Mucosa of gallbladder (tissue), 1 donor: Measurements from ENCODE around the gene IL25. TPM values are rescaled to one million over a fixed set of nuclear protein-coding genes. Genes with fewer than 3 reads are reported as not detected.
"Not testable (repeated sequence)": the region's sequence is repeated elsewhere in the genome, so short reads cannot be mapped to it uniquely, and the experiment has no call there.

Experiments used
- DNase-seq: peaks from one replicate; pipeline ENCODE4 v3.0.0-alpha.2; 2020; ENCODE audit warnings: low spot score
- total RNA-seq: library from RNA; stranded (reverse); gene quantifications from one replicate; pipeline ENCODE4 v1.2.1, GENCODE V29; 2021
- donor health status: DM: no; HTN: no; CAD: no.

The IL25 gene
- total RNA-seq, 1 donor from 2014 or later, result not detected

DNA sequence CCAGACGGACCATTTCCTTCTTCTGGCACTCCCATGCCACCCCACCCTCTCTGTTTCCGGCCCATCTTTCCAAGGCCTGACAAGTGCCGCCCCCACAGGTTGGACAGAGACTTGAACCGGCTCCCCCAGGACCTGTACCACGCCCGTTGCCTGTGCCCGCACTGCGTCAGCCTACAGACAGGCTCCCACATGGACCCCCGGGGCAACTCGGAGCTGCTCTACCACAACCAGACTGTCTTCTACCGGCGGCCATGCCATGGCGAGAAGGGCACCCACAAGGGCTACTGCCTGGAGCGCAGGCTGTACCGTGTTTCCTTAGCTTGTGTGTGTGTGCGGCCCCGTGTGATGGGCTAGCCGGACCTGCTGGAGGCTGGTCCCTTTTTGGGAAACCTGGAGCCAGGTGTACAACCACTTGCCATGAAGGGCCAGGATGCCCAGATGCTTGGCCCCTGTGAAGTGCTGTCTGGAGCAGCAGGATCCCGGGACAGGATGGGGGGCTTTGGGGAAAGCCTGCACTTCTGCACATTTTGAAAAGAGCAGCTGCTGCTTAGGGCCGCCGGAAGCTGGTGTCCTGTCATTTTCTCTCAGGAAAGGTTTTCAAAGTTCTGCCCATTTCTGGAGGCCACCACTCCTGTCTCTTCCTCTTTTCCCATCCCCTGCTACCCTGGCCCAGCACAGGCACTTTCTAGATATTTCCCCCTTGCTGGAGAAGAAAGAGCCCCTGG, 3.1 kb downstream of the IL25 start:
- no peak for DNase-seq

DNA sequence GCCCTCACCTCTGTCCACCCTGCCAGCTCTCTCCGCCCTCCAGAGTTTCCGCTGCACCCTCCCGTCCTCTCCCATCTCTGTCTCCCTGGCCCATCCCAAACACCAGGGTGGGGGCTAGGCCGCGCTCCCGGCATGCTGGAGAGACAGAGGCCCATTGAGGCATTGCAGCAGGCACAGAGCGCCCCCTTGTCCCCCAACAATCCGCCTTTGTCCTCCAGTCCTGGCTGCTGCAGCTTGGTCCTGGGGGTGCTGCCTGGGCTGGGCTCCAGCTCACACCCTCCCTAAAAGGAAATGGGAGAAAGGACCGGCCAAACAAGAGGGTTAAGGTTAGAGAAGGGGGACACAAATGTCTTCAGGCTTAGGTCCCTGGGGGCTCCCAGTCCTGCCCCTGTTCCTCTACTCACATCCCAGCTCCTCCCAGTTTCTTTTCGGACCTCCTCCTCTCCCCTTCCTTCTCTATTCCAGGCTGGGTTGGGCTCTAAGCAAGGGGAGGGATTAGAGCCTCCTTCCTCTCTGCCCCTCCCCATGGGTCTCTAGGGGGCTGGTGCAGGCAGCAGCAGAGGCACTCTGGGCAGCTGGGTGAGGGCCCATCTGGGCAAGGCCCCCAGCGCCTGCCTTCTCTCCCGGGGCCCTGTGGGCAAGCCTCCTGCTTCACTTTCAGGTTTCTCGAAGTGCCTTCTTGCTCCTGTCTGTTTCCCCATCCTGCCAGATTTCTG, 4.0 kb downstream of the IL25 start, which contains the start of gene CMTM5:
Gene CMTM5 (plus strand): TSS at position 565 of the 716 bp plus-strand sequence. CDS start 206 bp downstream, outside the sequence.
- DNase-seq, result no peak

- DNase-seq, result no peak
These were observed 4.6 kb downstream of the IL25 start for GRCh38 chr14:23377198-23377550.

DNA sequence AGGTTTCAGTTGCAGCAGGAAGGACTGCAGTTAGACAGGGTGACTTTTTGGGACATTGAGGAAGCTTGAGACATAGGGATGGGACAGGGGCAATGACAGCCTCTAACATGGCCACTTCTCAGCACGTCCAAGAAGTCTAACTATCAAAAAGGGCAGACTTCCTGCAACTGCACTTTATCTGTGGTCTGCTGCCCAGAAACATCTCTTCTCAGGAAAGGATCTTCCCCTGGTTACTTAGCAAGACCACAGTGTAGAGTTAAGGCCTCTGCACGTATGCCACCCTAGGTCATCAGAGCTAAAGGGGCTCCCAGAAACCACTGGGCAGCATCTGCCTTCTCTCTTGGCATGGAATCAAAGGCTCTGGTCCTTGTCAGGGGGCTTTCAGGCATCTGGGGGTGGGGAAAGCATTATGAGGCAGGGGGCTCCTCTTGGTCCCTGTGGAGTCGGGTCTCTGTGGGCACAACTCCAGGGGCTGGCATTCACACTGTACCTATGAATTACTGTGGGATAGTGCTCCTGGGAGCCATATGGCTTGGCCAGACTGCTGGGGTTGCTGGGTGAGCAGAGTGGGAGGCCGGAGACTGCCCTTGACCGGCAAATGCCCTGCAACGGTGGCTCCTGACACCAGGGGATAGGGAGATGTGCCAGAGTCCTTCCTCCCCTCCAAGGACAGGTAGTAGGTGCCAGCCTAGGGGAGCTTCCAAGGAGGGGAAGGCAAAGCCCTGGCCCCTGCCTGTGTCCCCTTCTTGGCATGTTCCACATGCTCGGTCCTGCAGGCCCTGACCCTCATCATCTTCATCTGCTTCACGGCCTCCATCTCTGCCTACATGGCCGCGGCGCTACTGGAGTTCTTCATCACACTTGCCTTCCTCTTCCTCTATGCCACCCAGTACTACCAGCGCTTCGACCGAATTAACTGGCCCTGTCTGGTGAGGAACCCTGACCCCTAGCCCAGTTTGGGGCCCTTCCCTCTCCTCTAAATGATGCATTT, 5.3 kb downstream of the IL25 start:
- DNase-seq, result no peak

GRCh38 chr14:23378612-23379220, 6.1 kb downstream of the IL25 start:
- DNase-seq, result no peak

DNA sequence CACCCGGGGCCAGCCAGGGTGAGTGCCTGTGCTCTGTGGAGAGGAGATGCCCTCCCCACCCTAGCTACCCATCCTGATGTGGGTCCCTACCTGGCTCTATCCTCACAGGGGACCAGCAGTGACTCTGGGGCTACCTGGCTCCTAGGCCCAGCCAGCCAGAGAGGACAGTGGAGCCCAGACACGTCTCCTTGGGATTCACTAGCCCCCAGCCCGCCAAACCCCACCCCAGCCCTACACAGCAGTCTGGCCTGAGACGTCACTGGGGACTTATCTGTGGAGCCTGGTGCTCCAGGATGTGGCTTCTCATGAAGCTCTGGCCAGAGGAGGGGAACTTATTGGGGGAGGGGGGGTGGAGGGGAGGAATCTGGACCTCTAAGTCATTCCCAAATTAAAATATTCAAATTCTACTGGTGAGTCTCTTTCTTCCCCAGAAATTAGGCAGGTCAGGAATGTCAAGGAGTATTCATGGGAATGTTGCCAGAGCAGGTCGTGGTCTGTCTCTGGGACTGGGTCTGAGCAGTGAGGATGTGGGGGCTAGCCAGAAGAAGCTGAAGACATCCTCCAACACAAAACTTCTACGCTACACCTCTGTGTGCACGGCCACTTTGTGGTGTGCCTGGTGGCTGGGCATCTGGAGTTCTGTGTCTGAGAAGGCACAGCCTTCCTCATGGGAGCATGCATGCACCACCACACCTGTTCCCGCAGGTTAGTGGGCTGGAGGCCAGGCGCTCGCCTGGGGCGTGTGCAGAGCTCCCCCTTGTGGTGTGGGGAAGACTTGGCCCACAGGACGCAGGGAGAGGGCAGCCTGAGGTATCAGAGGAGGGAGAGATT, 7.0 kb downstream of the IL25 start:
- DNase-seq, result peak; percentile 59

- DNase-seq, result no peak
These were observed 7.7 kb downstream of the IL25 start for GRCh38 chr14:23380197-23380914.

GRCh38 chr14:23380976-23381375, 8.4 kb downstream of the IL25 start:
- DNase-seq, result no peak

DNA sequence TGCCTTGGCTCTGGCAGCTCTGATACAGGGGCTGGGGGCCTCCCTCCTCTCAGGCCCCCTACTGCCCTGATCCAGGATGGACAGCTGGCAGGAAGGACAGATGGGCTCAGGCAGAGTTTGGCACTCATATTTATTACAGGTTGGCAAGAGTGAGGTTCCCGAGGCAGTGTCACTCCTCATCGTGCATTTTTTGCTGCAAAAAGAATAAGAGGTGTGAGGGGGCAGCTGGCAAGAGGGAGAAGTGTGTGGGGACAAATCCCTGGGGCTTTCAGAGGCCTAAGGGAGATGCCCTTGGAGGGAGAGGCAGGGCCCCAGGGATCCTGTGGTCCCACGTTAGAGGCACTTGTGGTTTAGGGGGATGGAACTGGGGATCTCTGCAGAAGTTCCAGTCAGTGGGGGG, 9.3 kb downstream of the IL25 start:
- DNase-seq, result no peak

DNA sequence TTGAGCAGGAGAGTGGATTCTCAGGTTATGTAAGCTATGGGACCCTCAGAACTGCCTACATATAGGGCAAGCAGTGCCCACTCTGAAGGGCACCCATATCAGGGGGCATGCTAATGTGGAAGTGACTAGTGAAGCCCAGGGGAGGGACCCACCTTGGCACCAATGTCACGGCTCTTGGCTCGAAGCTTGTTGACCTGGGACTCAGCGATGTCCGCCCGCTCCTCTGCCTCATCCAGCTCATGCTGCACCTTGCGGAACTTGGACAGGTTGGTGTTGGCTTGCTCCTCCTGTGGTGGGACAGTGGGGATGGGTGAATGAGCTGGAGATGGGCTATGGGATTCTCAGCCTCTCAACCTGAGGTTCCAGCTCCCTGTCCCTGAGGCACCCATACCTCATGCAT, 9.7 kb downstream of the IL25 start:
- no peak for DNase-seq

DNA sequence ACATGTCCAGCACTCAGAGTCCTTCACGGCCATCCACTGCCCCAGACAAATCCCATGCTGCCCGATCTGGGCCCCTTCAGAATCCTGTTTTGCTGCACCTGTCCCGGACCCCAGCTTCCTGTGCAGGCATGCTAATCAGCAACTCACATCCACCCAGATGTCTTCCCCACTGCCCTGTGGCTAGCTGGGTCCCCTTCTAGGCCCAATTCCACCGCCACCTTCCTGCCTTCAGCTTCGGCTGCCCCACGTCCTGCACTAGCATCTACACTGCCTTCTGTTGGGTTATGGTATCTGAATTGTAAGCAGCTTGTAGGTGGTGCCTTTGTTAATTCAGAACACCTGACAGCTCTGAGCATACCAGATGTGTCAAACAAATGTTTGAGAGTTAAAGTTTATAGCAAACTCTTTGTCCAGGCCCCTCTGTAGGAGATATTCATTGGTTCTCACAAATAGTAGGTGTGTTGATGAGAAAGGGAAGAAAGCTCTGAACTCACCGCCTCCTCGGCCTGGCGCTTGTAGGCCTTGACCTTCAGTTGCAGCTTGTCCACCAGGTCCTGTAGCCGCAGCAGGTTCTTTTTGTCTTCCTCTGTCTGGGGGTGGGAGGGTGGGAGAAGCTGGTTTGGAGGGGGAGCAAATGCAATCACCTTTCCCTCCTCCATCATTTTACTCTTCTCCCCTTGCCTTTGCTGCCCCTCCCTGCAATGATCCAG, 10.3 kb downstream of the IL25 start:
- DNase-seq, result no peak

GRCh38 chr14:23384364-23385080, 11.9 kb downstream of the IL25 start:
- DNase-seq, result no peak

GRCh38 chr14:23385244-23385641, 12.6 kb downstream of the IL25 start:
- no peak for DNase-seq

- DNase-seq, result no peak
These were observed 13.1 kb downstream of the IL25 start for GRCh38 chr14:23385642-23386265.

DNA sequence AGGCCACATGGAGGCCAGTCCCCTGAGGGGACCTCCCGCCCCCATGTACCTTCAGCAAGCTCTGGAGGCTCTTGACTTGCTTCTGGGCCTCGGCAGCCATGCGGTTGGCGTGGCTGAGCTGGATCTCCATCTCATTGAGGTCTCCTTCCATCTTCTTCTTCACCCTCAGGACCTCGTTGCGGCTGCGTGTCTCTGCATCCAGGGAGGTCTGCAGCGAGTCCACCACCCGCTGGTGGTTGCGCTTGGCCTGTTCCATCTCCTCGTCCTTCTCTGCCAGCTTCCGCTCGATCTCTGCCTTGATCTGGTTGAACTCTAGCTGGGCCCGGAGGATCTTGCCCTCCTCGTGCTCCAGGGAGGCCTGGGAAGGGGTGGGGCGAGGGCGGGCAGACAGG, 13.7 kb downstream of the IL25 start:
- DNase-seq, result not testable (repeated sequence)

DNA sequence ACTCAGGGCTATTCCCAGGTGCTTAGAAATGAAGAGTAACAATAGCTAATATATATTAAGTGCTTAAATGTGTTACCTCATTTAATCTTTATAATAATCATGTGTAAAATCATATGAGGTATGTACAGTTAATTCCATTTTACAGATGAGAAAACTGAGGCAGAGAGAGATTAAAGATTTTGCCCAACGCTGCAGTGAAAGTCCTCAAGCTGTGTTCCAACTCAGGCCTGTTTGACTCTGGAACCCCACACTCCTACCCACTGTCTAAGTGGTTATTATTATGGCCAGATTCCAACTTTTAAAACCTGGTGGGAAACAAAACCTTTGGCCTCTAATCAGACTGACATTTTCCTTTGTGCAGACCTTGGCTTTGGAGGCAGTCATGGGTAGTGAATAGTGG, 14.4 kb downstream of the IL25 start:
- no peak for DNase-seq

DNA sequence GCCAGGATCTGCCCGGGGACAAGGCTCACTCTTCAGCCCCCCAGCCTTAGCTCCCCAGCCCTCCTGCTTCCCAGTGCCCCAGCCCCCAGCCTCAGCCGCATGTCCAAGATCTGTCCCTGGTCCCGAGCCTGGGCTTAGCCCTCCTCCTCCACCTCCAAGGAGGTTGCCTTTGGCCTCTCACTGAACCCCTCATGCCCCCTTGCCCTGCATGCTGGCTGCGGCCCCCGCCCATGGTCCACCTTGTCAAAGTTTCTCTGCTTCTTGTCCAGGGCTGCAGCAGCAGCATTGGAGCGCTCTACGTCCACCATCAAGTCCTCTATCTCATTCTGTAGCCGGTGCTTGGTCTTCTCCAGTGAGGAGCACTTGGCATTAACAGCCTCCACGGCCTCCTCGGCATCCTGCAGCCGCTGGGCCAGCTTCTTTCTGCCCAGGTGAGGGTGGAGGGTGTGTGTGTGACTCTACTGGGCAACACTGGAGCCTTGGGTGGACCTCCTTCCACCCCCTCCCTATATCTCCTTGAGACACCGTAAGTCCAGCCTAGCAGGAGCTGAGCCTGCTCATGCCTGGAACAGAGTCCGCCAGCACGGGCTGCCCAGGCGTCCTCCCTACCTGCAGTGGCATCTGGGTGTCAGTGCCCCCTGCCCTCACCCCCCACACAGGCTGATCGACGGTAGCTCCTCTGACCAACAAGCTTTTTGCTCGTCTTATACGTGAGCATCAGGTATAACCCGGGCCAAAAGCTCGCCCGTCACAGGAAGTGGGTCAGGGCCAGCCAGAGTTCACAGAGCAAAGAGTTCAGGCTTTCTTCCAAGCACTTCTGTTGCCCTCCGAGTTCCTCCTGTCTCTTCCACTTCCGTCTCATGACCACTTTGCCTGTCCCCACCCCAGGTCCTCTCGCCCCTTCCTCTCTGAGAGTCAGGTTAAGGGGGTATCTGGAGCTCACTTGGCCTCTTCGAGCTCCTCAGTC, 15.6 kb downstream of the IL25 start:
- no peak for DNase-seq
